GM12801 (cell line): Measurements from ENCODE around the gene TCAP.

Experiments
- CTCF ChIP-seq: IDR thresholded peaks from one replicate; pipeline ENCODE4 v1.5.1; 2011; ENCODE audit warnings: control low read depth; ENCODE audit not compliant: insufficient read length; ENCODE audit errors: extremely low read depth

TCAP gene

GRCh38 chr17:39667262-39667944 lies 2.3 kb downstream of the TCAP start:
- TF ChIP-seq CTCF: no peak

GRCh38 chr17:39667945-39668924 lies 3.1 kb downstream of the TCAP start, which contains the start of gene PNMT:
PNMT (plus strand) TSS chr17:39668453; CDS start chr17:39668476, 23 bp downstream.
- TF ChIP-seq CTCF: no peak

GRCh38 chr17:39669897-39670735 lies 5.0 kb downstream of the TCAP start:
- TF ChIP-seq CTCF: no peak

- TF ChIP-seq CTCF: no peak
Measured at GRCh38 chr17:39670746-39671145, 5.6 kb downstream of the TCAP start.

GRCh38 chr17:39671651-39672521 lies 6.7 kb downstream of the TCAP start:
- TF ChIP-seq CTCF: no peak

- TF ChIP-seq CTCF: no peak
Measured at GRCh38 chr17:39672522-39673334, 7.6 kb downstream of the TCAP start.
